Activated T-helper 17 cell treated with anti-CD3 and anti-CD28 coated beads, Interleukin-2, amount 50 U/mL, for 72 hours (primary cell): ENCODE data around the gene ZMYM5. TPM values are rescaled to one million over a fixed set of nuclear protein-coding genes. Genes with fewer than 3 reads are reported as not detected.
"Not testable (repeated sequence)": the region's sequence is repeated elsewhere in the genome, so short reads cannot be mapped to it uniquely, and the experiment has no call there.

Experiments used
- ATAC-seq: fragments of 150-1000 bp; cut with Tn5 transposase; replicated peaks from 2 replicates; pipeline ENCODE4 v1.10.0; 2021; ENCODE audit warnings: mild to moderate bottlenecking, moderate library complexity
- H3K27ac Mint-ChIP-seq: one replicate; pipeline ENCODE4 v1.8.0; 2022; ENCODE audit warnings: mixed read lengths
- H3K27me3 Mint-ChIP-seq: one replicate; pipeline ENCODE4 v1.8.0; 2022; ENCODE audit warnings: mixed read lengths
- H3K36me3 Mint-ChIP-seq: one replicate; pipeline ENCODE4 v1.8.0; 2022; ENCODE audit warnings: low read depth, mild to moderate bottlenecking, mixed read lengths
- H3K4me1 Mint-ChIP-seq: one replicate; pipeline ENCODE4 v1.8.0; 2022; ENCODE audit warnings: mixed read lengths
- H3K4me3 Mint-ChIP-seq: one replicate; pipeline ENCODE4 v1.8.0; 2022; ENCODE audit warnings: mild to moderate bottlenecking, mixed read lengths
- H3K9me3 Mint-ChIP-seq: one replicate; pipeline ENCODE4 v1.8.0; 2022; ENCODE audit warnings: mixed read lengths
- total RNA-seq, 2 donors: library from RNA; stranded (reverse); gene quantifications; one replicate each; pipeline ENCODE4 v1.2.3, GENCODE V29; 2022

ZMYM5 gene
- total RNA-seq = 10 to 100 TPM; 11.6 TPM

GRCh38 chr13:19863323-19864023 lies at the start of gene ZMYM5:
Gene ZMYM5 (minus strand): TSS chr13:19863649. CDS start chr13:19852180, 11,469 bp downstream.
- ATAC-seq = peak; percentile 91
- H3K36me3 Mint-ChIP-seq = peaks cover 39% of the 10 kb centered on the region
- no peaks in the 10 kb centered on the region for H3K27me3 Mint-ChIP-seq
- peak within 1 kb of the TSS; percentile 97 for H3K4me3 Mint-ChIP-seq
- peaks cover 15% of the 10 kb centered on the region for H3K4me1 Mint-ChIP-seq
- peak within 1 kb of the TSS; percentile 97 for H3K27ac Mint-ChIP-seq
- H3K9me3 Mint-ChIP-seq = no peaks in the 10 kb centered on the region

GRCh38 chr13:19910336-19911072 lies 47.1 kb upstream of the ZMYM5 start:
- no peaks in the 10 kb centered on the region for H3K9me3 Mint-ChIP-seq
- no peak for ATAC-seq
- no peak overlapping the region for H3K27ac Mint-ChIP-seq
- H3K36me3 Mint-ChIP-seq = no peaks in the 10 kb centered on the region
- H3K27me3 Mint-ChIP-seq = no peaks in the 10 kb centered on the region
- H3K4me1 Mint-ChIP-seq = no peaks in the 10 kb centered on the region
- no peak overlapping the region for H3K4me3 Mint-ChIP-seq

- Mint-ChIP-seq H3K4me1 (no peaks in the 10 kb centered on the region), H3K9me3 (no peaks in the 10 kb centered on the region), H3K27ac (no peak overlapping the region), H3K27me3 (no peaks in the 10 kb centered on the region), H3K36me3 (no peaks in the 10 kb centered on the region), H3K4me3 (no peak overlapping the region)
- ATAC-seq = no peak
Measured at GRCh38 chr13:19908350-19908986, 45.0 kb upstream of the ZMYM5 start.

GRCh38 chr13:19905487-19906195 lies 42.2 kb upstream of the ZMYM5 start:
- H3K27me3 Mint-ChIP-seq, H3K4me1 Mint-ChIP-seq, H3K36me3 Mint-ChIP-seq, ATAC-seq, H3K9me3 Mint-ChIP-seq, H3K4me3 Mint-ChIP-seq, H3K27ac Mint-ChIP-seq: not testable (repeated sequence)

- Mint-ChIP-seq H3K36me3 (no peaks in the 10 kb centered on the region), H3K27me3 (no peaks in the 10 kb centered on the region), H3K4me3 (no peak overlapping the region), H3K4me1 (no peaks in the 10 kb centered on the region), H3K27ac (no peak overlapping the region), H3K9me3 (no peaks in the 10 kb centered on the region)
- ATAC-seq = no peak
Measured at GRCh38 chr13:19890030-19890429, 26.6 kb upstream of the ZMYM5 start.

- H3K27ac Mint-ChIP-seq = no peak overlapping the region
- no peak for ATAC-seq
Measured at GRCh38 chr13:19888799-19889198, 25.4 kb upstream of the ZMYM5 start.

GRCh38 chr13:19882231-19882630 lies 18.8 kb upstream of the ZMYM5 start:
- no peak overlapping the region for H3K4me3 Mint-ChIP-seq
- no peak for ATAC-seq
- no peaks in the 10 kb centered on the region for H3K27me3 Mint-ChIP-seq
- no peaks in the 10 kb centered on the region for H3K36me3 Mint-ChIP-seq
- no peaks in the 10 kb centered on the region for H3K9me3 Mint-ChIP-seq
- no peak overlapping the region for H3K27ac Mint-ChIP-seq
- no peaks in the 10 kb centered on the region for H3K4me1 Mint-ChIP-seq

More at GRCh38 chr13:19888799-19889198, 25.4 kb upstream of the ZMYM5 start:
- no peaks in the 10 kb centered on the region for H3K4me1 Mint-ChIP-seq
- H3K27me3 Mint-ChIP-seq = no peaks in the 10 kb centered on the region
- no peak overlapping the region for H3K4me3 Mint-ChIP-seq
- no peaks in the 10 kb centered on the region for H3K9me3 Mint-ChIP-seq
- no peaks in the 10 kb centered on the region for H3K36me3 Mint-ChIP-seq

- Mint-ChIP-seq H3K27me3 (no peaks in the 10 kb centered on the region), H3K4me1 (no peaks in the 10 kb centered on the region), H3K36me3 (no peaks in the 10 kb centered on the region), H3K4me3 (no peak overlapping the region), H3K9me3 (no peaks in the 10 kb centered on the region), H3K27ac (no peak overlapping the region)
- no peak for ATAC-seq
Measured at GRCh38 chr13:19881641-19882040, 18.2 kb upstream of the ZMYM5 start.

GRCh38 chr13:19864746-19865309 lies 1.4 kb upstream of the ZMYM5 start:
- H3K4me3 Mint-ChIP-seq = peak overlapping the region; percentile 97

GRCh38 chr13:19864024-19864745 lies 736 bp upstream of the ZMYM5 start:
- peak; percentile 23 for ATAC-seq
- no peaks in the 10 kb centered on the region for H3K9me3 Mint-ChIP-seq
- H3K36me3 Mint-ChIP-seq = peaks cover 32% of the 10 kb centered on the region
- peak overlapping the region; percentile 97 for H3K27ac Mint-ChIP-seq
- H3K4me3 Mint-ChIP-seq = peak overlapping the region; percentile 97
- H3K4me1 Mint-ChIP-seq = peaks cover 15% of the 10 kb centered on the region
- H3K27me3 Mint-ChIP-seq = no peaks in the 10 kb centered on the region

More at GRCh38 chr13:19864746-19865309, 1.4 kb upstream of the ZMYM5 start:
- peaks cover 27% of the 10 kb centered on the region for H3K36me3 Mint-ChIP-seq
- ATAC-seq = peak; percentile 3
- H3K27ac Mint-ChIP-seq = peak overlapping the region; percentile 97
- H3K27me3 Mint-ChIP-seq = no peaks in the 10 kb centered on the region
- no peaks in the 10 kb centered on the region for H3K9me3 Mint-ChIP-seq
- H3K4me1 Mint-ChIP-seq = peaks cover 15% of the 10 kb centered on the region

GRCh38 chr13:19862481-19863313 lies 752 bp downstream of the ZMYM5 start:
- H3K36me3 Mint-ChIP-seq = peaks cover 45% of the 10 kb centered on the region
- peak; percentile 0 for ATAC-seq
- H3K27ac Mint-ChIP-seq = peak overlapping the region; percentile 97
- H3K27me3 Mint-ChIP-seq = no peaks in the 10 kb centered on the region
- no peaks in the 10 kb centered on the region for H3K9me3 Mint-ChIP-seq
- H3K4me3 Mint-ChIP-seq = peak overlapping the region; percentile 97
- H3K4me1 Mint-ChIP-seq = peaks cover 10% of the 10 kb centered on the region

- no peak for ATAC-seq
- H3K4me3 Mint-ChIP-seq = peak overlapping the region; percentile 97
- H3K36me3 Mint-ChIP-seq = peaks cover 52% of the 10 kb centered on the region
- no peaks in the 10 kb centered on the region for H3K9me3 Mint-ChIP-seq
- H3K4me1 Mint-ChIP-seq = peaks cover 10% of the 10 kb centered on the region
- no peaks in the 10 kb centered on the region for H3K27me3 Mint-ChIP-seq
- peak overlapping the region; percentile 97 for H3K27ac Mint-ChIP-seq
Measured at GRCh38 chr13:19861762-19862161, 1.7 kb downstream of the ZMYM5 start.
